Thoracic aorta (tissue), 2 donors: Measurements from ENCODE around the gene TMEM107. TPM values are rescaled to one million over a fixed set of nuclear protein-coding genes. Genes with fewer than 3 reads are reported as not detected.

Source experiments
- ATAC-seq: fragments of 150-250 bp; one replicate; pipeline ENCODE4 v1.8.0; 2017; ENCODE audit warnings: low read depth; ENCODE audit not compliant: insufficient number of reproducible peaks, low FRiP score
- DNase-seq: peaks from one replicate; pipeline ENCODE4 v3.0.0-alpha.2; 2020; ENCODE audit warnings: low spot score
- H3K27ac ChIP-seq, 2 donors: fragments of 200-600 bp; sonication (generic); 1 replicate in 1 of 2; 2 replicates in 1 of 2; pipeline ENCODE4 v1.5.1; 2016; ENCODE audit warnings: mild to moderate bottlenecking in 2 of 2, moderate library complexity in 2 of 2
- H3K27me3 ChIP-seq: fragments of 200-600 bp; sonication (generic); replicated peaks from 2 replicates; pipeline ENCODE4 v1.6.0; 2016; ENCODE audit warnings: mild to moderate bottlenecking; ENCODE audit not compliant: insufficient read depth
- H3K36me3 ChIP-seq: fragments of 200-600 bp; sonication (generic); one replicate; pipeline ENCODE4 v1.5.1; 2016
- H3K4me1 ChIP-seq, 2 donors: fragments of 200-600 bp; sonication (generic); 1 replicate in 1 of 2; 2 replicates in 1 of 2; pipeline versions ENCODE4 v1.5.1 to v1.6.0; 2016; ENCODE audit warnings: low read depth in 2 of 2, mild to moderate bottlenecking in 1 of 2; ENCODE audit not compliant: control insufficient read depth in 1 of 2
- H3K4me3 ChIP-seq: fragments of 200-600 bp; sonication (generic); 2 replicates; pipeline ENCODE4 v1.5.1; 2016; ENCODE audit warnings: mild to moderate bottlenecking
- H3K9me3 ChIP-seq: fragments of 200-600 bp; sonication (generic); 2 replicates; pipeline ENCODE4 v1.5.1; 2016
- total RNA-seq, 2 donors: library from RNA; depleted of rRNA; stranded (reverse); fragments of >200 nt; gene quantifications; one replicate each; pipeline versions ENCODE4 v1.1.0 to v1.2.3, GENCODE V29; 2016
- TF ChIP-seq, protein P1 (sequence below): fragments of 200-600 bp; sonication (generic); IDR thresholded peaks from one replicate; pipeline ENCODE4 v1.5.1; 2019; ENCODE audit warnings: antibody characterized with exemption

Gene TMEM107
- total RNA-seq, 2 donors from 2014 or later, result 8.4 to 32.1 TPM

DNA sequence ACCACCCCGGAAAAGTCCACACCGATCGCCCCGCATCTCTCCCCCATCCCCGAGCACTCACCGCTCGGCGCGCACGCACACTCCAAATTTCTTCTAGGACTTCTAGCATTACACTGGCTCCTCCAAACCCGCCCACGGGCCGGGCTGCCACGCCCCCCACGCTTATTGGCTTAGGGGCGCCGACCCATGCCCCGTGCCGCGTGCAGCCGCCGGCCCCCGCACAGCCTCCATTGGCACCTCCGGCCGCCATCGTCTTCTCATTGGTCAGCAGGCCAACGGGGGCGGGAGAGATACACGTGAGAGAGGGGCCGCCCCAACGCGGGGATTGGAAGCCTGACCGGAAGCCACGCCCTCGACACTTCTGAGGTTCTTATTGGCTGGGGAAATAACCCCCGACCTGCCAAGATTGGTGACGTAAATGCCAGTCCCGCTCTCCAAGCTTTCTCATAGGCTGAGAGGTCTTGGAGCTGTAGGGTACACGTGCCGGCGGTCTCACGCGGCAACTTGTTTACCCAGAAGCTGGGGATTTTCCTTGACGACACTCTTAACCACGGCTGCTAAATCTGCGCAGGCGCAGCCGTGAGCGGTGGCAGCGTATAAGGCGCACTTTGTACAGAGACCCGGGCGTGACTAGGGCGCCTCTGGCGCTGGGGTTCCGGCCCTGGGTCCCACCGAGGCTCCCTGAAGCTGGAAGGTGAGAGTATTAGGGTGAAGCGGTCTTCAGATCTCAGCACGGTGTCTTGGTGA lies 19.8 kb downstream of the TMEM107 start:
- Histone ChIP-seq H3K4me3 (peak overlapping the region; percentile 76), H3K27me3 (no peaks in the 10 kb centered on the region), H3K4me1 (peaks cover 16 to 50% of the 10 kb centered on the region in 2 donors), H3K36me3 (no peaks in the 10 kb centered on the region), H3K27ac (peak overlapping the region; percentile 100), H3K9me3 (no peaks in the 10 kb centered on the region)
- DNase-seq, result peak; percentile 100
- TF ChIP-seq, protein P1, sequence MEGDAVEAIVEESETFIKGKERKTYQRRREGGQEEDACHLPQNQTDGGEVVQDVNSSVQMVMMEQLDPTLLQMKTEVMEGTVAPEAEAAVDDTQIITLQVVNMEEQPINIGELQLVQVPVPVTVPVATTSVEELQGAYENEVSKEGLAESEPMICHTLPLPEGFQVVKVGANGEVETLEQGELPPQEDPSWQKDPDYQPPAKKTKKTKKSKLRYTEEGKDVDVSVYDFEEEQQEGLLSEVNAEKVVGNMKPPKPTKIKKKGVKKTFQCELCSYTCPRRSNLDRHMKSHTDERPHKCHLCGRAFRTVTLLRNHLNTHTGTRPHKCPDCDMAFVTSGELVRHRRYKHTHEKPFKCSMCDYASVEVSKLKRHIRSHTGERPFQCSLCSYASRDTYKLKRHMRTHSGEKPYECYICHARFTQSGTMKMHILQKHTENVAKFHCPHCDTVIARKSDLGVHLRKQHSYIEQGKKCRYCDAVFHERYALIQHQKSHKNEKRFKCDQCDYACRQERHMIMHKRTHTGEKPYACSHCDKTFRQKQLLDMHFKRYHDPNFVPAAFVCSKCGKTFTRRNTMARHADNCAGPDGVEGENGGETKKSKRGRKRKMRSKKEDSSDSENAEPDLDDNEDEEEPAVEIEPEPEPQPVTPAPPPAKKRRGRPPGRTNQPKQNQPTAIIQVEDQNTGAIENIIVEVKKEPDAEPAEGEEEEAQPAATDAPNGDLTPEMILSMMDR, result no peak
- ATAC-seq, result peak; percentile 71

DNA sequence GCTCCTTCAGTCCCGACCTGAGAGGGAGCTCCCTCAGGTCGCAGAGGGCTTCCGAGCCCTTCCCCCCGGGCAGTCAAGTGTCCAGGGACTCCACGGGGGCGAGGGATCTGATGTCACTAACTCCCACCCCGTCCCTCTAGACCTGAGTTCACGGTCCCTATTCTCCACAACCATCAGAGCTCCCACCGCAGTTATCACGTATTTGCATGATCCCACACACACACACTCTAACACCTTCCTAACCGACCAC lies 20.3 kb downstream of the TMEM107 start:
- no peak for DNase-seq
- TF ChIP-seq, protein P1, result no peak
- Histone ChIP-seq H3K27ac (peak overlapping the region; percentile 100), H3K4me1 (peaks cover 13 to 46% of the 10 kb centered on the region in 2 donors), H3K4me3 (peak overlapping the region; percentile 76), H3K36me3 (no peaks in the 10 kb centered on the region), H3K9me3 (no peaks in the 10 kb centered on the region), H3K27me3 (no peaks in the 10 kb centered on the region)
- no peak for ATAC-seq

DNA sequence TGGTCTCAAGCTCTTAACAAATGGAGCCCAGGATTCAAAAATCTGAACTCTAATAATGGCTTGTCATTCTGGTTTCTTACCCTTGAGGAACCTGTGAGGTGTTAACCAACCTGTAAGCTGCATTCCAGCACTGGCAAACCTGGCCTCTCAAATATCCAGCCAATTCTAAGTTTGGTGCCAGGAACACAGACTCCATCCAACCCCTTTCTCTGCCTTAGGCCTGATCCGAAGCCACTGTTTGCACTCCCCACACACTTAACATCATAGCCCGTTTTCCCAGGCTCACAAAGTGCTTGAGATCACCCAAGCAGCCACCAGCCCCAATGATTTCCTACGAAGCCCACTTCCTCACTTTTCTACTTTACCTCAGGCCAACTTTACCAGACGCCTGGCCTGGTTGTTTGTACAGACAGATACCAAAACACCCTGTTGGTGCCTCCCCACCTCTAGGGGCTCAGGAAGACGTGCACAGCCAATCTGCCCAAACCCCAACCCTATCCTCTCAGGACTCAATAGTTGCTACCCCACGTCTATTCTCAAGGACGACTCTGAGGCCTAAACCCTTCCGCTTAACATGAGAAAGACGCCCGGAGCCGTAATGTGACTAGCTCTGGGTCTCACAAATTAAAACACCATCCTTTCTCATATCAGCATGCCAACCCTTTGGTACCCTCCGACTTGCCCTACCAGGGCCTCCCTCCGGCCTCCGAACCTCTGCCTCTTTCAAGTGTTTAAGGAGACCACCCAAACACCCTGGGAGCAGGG lies 20.8 kb downstream of the TMEM107 start:
- H3K4me1 ChIP-seq, result peaks cover 14 to 48% of the 10 kb centered on the region in 2 donors
- peak overlapping the region; percentile 76 for H3K4me3 ChIP-seq
- no peak for ATAC-seq
- H3K36me3 ChIP-seq, result peaks cover 5% of the 10 kb centered on the region
- H3K9me3 ChIP-seq, result no peaks in the 10 kb centered on the region
- peak overlapping the region; percentile 100 for H3K27ac ChIP-seq
- H3K27me3 ChIP-seq, result no peaks in the 10 kb centered on the region
- no peak for DNase-seq
- TF ChIP-seq, protein P1, result no peak

DNA sequence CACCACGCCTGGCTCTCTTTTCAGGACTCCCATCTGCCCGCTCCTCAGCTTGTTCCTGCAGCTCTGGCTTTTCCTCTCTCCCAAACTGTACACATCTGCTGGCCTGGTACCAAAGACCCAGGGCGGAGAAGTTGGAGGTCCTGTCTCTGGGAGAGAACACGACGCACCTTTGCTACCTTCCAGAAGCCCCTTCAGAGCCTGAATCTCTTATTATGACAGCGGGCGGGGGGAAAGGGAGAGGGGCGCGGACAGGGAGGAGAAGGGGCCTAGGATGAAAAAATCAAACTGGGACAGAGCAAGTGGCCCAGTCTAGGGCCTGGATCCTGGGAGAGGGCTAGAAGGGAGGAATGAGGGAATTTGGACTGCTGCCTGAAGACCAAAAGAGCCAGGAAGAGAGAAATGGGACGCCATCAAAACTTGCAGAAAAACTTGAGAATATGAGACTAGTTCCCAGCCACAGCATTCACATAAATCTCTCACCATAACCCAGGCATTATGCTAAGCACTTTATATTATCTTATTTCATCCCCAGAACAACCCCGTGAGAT lies 21.5 kb downstream of the TMEM107 start:
- no peaks in the 10 kb centered on the region for H3K27me3 ChIP-seq
- DNase-seq (no peak), ATAC-seq (no peak)
- peak overlapping the region; percentile 100 for H3K27ac ChIP-seq
- TF ChIP-seq, protein P1, result no peak
- peaks cover 12% of the 10 kb centered on the region for H3K36me3 ChIP-seq
- peaks cover 18 to 52% of the 10 kb centered on the region in 2 donors for H3K4me1 ChIP-seq
- no peaks in the 10 kb centered on the region for H3K9me3 ChIP-seq
- H3K4me3 ChIP-seq, result peak overlapping the region; percentile 76

DNA sequence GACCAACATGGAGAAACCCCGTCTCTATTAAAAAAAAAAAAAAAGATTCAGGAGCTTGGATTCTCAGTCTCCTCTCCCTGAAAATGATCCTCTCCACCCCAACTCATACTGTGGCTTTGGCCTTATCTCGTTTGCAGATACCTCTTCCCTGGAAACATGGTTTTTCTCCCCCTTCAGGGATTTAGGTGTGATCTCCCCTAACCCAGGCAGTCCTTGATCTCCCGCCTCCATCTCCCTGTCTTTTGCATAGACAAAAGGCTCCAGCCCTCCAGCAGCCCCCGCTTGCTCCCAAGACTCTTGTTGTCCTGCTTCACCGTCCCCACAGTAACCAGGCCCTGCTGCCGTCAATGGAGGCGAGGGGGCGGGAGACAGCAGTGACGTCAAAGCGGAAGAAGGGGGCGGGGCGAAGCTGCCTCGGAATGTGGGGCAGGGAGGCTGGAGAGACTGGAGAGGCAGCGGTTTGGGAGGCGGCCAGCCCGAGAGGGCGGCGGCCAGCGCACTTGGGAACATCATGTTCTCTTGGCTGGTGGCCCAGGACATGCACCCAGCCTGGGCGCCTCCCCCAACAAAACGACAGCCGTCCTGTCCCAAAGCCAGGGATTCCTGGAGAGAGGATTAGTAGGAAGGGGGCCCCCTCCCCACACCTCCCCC lies 22.1 kb downstream of the TMEM107 start:
- peak; percentile 25 for ATAC-seq
- no peaks in the 10 kb centered on the region for H3K9me3 ChIP-seq

More for the DNA sequence above, 22.1 kb downstream of the TMEM107 start:
- peaks cover 18 to 53% of the 10 kb centered on the region in 2 donors for H3K4me1 ChIP-seq
- peak; percentile 97 for DNase-seq
- TF ChIP-seq, protein P1, result no peak
- peaks cover 18% of the 10 kb centered on the region for H3K36me3 ChIP-seq
- H3K27ac ChIP-seq, result peak overlapping the region; percentile 100
- peak overlapping the region; percentile 76 for H3K4me3 ChIP-seq
- no peaks in the 10 kb centered on the region for H3K27me3 ChIP-seq
